Measurements from ENCODE around the gene SEC16A.

SEC16A gene

DNA sequence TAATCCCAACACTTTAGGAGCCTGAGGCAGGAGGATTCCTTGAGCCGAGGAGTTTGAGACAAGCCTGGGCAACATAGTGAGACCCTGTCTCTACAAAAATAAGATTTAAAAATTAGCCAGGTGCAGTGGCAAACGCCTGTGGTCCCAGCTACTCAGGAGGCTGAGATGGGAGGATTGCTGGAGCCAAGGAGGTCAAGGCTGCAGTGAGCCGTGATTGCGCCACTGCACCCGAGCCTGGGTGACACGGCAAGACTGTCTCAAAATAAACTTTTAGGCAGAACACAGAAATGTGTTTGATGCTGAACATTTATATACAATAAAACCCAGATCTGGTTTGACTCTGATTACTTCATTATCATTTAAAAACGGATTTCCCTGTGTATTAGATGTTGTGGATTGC, 77.4 kb downstream of the SEC16A start:
- Histone ChIP-seq H3K27ac (no peak overlapping the region), H3K27me3 (replicated peaks) (no peaks in the 10 kb centered on the region), H3K4me3 (ENCODE audit: low read depth, low read length) (no peak overlapping the region), H3K36me3 (replicated peaks) (peaks cover 45% of the 10 kb centered on the region)
- DNase-seq: no peak
- in situ Hi-C loops (cut with HindIII; ENCODE audit: low pct_ligation_motif_present, low sequenced_read_pairs): no loop called here
- TF ChIP-seq, protein P1, sequence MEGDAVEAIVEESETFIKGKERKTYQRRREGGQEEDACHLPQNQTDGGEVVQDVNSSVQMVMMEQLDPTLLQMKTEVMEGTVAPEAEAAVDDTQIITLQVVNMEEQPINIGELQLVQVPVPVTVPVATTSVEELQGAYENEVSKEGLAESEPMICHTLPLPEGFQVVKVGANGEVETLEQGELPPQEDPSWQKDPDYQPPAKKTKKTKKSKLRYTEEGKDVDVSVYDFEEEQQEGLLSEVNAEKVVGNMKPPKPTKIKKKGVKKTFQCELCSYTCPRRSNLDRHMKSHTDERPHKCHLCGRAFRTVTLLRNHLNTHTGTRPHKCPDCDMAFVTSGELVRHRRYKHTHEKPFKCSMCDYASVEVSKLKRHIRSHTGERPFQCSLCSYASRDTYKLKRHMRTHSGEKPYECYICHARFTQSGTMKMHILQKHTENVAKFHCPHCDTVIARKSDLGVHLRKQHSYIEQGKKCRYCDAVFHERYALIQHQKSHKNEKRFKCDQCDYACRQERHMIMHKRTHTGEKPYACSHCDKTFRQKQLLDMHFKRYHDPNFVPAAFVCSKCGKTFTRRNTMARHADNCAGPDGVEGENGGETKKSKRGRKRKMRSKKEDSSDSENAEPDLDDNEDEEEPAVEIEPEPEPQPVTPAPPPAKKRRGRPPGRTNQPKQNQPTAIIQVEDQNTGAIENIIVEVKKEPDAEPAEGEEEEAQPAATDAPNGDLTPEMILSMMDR (IDR thresholded peaks at IDR 0.05; ENCODE audit: low read depth, low read length, missing control alignments): no peak

DNA sequence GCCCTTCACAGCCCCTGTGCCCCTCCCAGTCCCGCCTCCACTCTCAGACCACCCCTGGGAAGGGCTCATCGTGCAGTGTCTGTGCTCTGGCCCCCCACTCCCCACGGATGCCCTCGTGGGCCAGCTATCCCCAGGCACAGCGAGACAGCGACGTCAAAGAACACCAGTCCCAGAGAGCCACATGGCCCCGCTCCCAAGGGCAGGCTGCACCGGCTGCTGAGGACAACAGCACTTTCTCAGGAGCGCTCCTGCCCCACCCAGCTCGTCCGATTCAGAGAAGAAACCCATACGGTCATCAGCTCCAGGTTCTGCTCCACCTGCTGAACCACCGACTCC, 78.1 kb downstream of the SEC16A start:
- H3K27me3 ChIP-seq (replicated peaks): no peaks in the 10 kb centered on the region
- in situ Hi-C loops (cut with HindIII; ENCODE audit: low pct_ligation_motif_present, low sequenced_read_pairs): no loop called here
- H3K4me3 ChIP-seq (ENCODE audit: low read depth, low read length): no peak overlapping the region
- DNase-seq: no peak
- TF ChIP-seq, protein P1 (IDR thresholded peaks at IDR 0.05; ENCODE audit: low read depth, low read length, missing control alignments): no peak
- H3K27ac ChIP-seq: no peak overlapping the region
- peaks cover 45% of the 10 kb centered on the region for H3K36me3 ChIP-seq (replicated peaks)

DNA sequence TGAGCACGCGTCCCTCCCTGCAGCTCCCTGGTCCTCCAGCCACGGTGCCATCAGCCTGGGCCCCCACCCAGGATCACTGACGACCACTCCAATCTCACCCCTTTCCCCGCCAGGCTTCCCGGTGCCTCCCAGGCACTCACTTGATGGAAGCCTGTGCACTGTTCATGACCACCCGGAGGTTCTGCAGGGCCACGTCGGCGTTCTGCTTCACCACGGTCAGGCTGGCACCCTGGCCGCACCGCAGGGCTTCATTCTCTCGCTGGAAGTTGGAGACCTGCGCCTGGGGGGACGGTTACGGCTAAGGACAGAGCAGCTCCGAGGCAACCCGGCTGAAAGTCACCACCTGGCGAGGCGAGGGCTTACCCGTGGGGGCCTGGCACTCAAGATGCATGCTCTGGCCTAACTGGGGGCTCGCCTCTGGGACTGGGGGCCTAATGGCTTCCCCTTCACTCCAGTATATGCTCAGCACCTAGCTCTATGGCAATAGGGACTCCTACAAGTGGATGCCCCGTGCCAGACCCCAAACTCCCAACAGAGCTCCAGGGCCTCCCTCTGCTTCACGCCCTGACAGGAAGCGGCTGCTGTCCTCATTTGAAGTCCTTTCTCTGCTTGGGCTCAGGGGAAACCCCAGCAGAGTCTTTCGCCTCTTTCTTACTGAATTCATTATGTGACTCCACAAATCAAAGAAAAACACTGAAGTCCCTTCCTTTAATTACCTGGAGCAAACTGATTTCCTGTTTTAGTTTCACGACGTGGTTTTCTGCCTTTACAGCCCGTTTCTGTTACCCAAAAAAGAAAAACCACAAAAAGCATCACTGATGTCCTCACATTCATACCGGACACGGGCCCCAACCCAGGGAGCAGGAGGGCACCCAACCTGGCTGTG, 78.7 kb downstream of the SEC16A start:
- Histone ChIP-seq H3K4me3 (ENCODE audit: low read depth, low read length) (no peak overlapping the region), H3K27me3 (replicated peaks) (no peaks in the 10 kb centered on the region), H3K36me3 (replicated peaks) (peaks cover 45% of the 10 kb centered on the region), H3K27ac (no peak overlapping the region)
- no peak for DNase-seq
- TF ChIP-seq, protein P1 (IDR thresholded peaks at IDR 0.05; ENCODE audit: low read depth, low read length, missing control alignments): no peak
- in situ Hi-C loops (cut with HindIII; ENCODE audit: low pct_ligation_motif_present, low sequenced_read_pairs): no loop called here

DNA sequence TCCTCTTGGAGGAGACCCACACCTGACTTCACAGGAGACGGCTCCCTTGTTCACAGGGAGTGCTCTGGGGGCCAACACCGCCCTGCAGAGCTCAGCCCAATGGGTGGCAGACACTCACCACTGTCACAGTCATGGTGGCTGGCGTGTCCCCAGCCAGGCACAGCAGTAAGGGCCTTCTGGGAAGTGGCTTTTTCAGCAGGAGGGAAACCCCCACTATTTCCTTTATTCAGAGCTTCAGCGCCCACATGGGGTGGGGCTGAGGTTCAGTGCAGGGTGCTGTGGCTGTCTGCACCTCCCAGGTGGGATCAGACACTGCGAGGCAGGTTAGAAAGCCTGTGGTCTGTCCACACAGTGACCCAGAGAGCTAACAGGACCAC, 79.3 kb downstream of the SEC16A start:
- H3K27ac ChIP-seq: no peak overlapping the region
- H3K4me3 ChIP-seq (ENCODE audit: low read depth, low read length): no peak overlapping the region
- in situ Hi-C loops (cut with HindIII; ENCODE audit: low pct_ligation_motif_present, low sequenced_read_pairs): no loop called here
- H3K36me3 ChIP-seq (replicated peaks): peaks cover 45% of the 10 kb centered on the region
- H3K27me3 ChIP-seq (replicated peaks): no peaks in the 10 kb centered on the region
- TF ChIP-seq, protein P1 (IDR thresholded peaks at IDR 0.05; ENCODE audit: low read depth, low read length, missing control alignments): no peak
- no peak for DNase-seq

DNA sequence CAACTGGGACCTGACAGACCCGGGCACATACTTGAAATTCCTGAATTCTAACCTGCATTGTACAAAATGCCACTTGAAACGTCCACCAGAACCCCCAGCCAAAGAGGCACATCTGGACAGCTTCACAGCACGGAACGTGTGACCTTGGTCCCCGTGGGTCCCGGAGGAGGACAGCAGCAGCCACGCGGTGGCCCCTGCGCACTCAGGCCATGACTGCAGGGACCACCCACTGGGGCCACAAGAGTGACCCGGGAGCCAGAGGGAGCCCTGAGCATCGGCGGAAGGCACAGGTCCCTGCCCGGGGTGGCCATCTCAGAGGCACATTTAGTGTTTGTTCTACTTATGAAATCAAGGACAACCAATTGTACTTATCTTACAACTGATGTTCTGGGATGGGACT, 80.8 kb downstream of the SEC16A start:
- H3K36me3 ChIP-seq (replicated peaks): peaks cover 48% of the 10 kb centered on the region
- no peak overlapping the region for H3K4me3 ChIP-seq (ENCODE audit: low read depth, low read length)
- TF ChIP-seq, protein P1 (IDR thresholded peaks at IDR 0.05; ENCODE audit: low read depth, low read length, missing control alignments): no peak
- in situ Hi-C loops (cut with HindIII; ENCODE audit: low pct_ligation_motif_present, low sequenced_read_pairs): no loop called here
- H3K27ac ChIP-seq: no peak overlapping the region
- DNase-seq: no peak
- no peaks in the 10 kb centered on the region for H3K27me3 ChIP-seq (replicated peaks)

Measured in brain microvascular endothelial cell (primary cell).